H1 (cell line): ENCODE results near the gene PIGS. TPM values are rescaled to one million over a fixed set of nuclear protein-coding genes. Genes with fewer than 3 reads are reported as not detected.

Experiments used
- CTCF ChIA-PET: fragments of 300-600 bp; sonication (Branson Sonifier 250); formaldehyde crosslinking; loops from one replicate; lab custom pipeline; 2021; ENCODE audit not compliant: partially characterized antibody; lab: Charles Lee
- POLR2A ChIA-PET: fragments of 300-600 bp; sonication (Branson Sonifier 250); formaldehyde crosslinking; loops from one replicate; lab custom pipeline; 2021; ENCODE audit warnings: inconsistent platforms; ENCODE audit not compliant: partially characterized antibody; lab: Charles Lee
- DNase-seq, 2 experiments: peaks; one replicate each; pipeline versions ENCODE4 v3.0.0 to v3.0.0-alpha.2; 2010 to 2022; ENCODE audit warnings: low spot score in 2 of 2, low read depth in 1 of 2, mixed read lengths in 1 of 2
- FAIRE-seq: peaks from 2 replicates; lab custom pipeline; 2011; peaks lifted over from hg19 to GRCh38; lab: Jason Lieb, UNC
- H2AFZ ChIP-seq: 2 replicates; pipeline ENCODE4 v1.8.1; 2012; ENCODE audit warnings: low read length, inconsistent platforms
- H2AK5ac ChIP-seq: 2 replicates; pipeline ENCODE4 v1.6.1; 2013; ENCODE audit warnings: low read depth, low read length
- H2BK120ac ChIP-seq: replicated peaks from 2 replicates; pipeline ENCODE3; 2013; ENCODE audit warnings: low read depth, low read length, inconsistent platforms
- H2BK12ac ChIP-seq: 2 replicates; pipeline ENCODE4 v1.6.1; 2013; ENCODE audit warnings: low read depth, low read length
- H2BK15ac ChIP-seq: 2 replicates; pipeline ENCODE4 v1.6.1; 2013; ENCODE audit warnings: low read length
- H2BK20ac ChIP-seq: 2 replicates; pipeline ENCODE4 v1.6.1; 2013; ENCODE audit warnings: low read length
- H2BK5ac ChIP-seq: 2 replicates; pipeline ENCODE4 v1.6.1; 2013; ENCODE audit warnings: low read depth, low read length
- H3K14ac ChIP-seq: 2 replicates; pipeline ENCODE4 v1.6.1; 2013; ENCODE audit warnings: inconsistent platforms; ENCODE audit not compliant: insufficient read length
- H3K18ac ChIP-seq: 2 replicates; pipeline ENCODE4 v1.6.1; 2013; ENCODE audit warnings: low read length; ENCODE audit errors: extremely low read depth
- H3K23ac ChIP-seq: 2 replicates; pipeline ENCODE4 v1.6.1; 2013; ENCODE audit warnings: inconsistent platforms; ENCODE audit not compliant: insufficient read length
- H3K23me2 ChIP-seq: 2 replicates; pipeline ENCODE4 v1.6.1; 2013; ENCODE audit warnings: low read depth, low read length
- H3K27ac ChIP-seq: 2 replicates; pipeline ENCODE4 v1.6.1; 2011; ENCODE audit warnings: low read depth, low read length, inconsistent platforms
- H3K27me3 ChIP-seq, 4 experiments: replicated peaks in 1 of 4; 1 replicate in 1 of 4; 2 replicates in 3 of 4; pipeline versions ENCODE4 v1.6.1 to v1.8.1; 2011 to 2013; ENCODE audit warnings: low read length in 3 of 4, mild to moderate bottlenecking in 3 of 4, inconsistent platforms in 2 of 4, mixed read lengths in 2 of 4, moderate library complexity in 1 of 4; ENCODE audit not compliant: control insufficient read depth in 3 of 4, insufficient read depth in 3 of 4; ENCODE audit errors: extremely low read depth in 1 of 4
- H3K36me3 ChIP-seq, 4 experiments: 2 replicates each; pipeline versions ENCODE4 v1.6.1 to v1.8.1; 2011 to 2013; ENCODE audit warnings: mild to moderate bottlenecking in 4 of 4, low read length in 3 of 4, moderate library complexity in 2 of 4, control low read depth in 1 of 4, inconsistent platforms in 1 of 4; ENCODE audit not compliant: insufficient read depth in 4 of 4, control insufficient read depth in 2 of 4
- H3K4ac ChIP-seq: replicated peaks from 2 replicates; pipeline ENCODE3; 2013; ENCODE audit warnings: low read length, low read depth, mixed read lengths, inconsistent platforms; ENCODE audit not compliant: insufficient read length
- H3K4me1 ChIP-seq, 4 experiments: replicated peaks in 1 of 4; 1 replicate in 1 of 4; 2 replicates in 3 of 4; pipeline versions ENCODE4 v1.6.1 to v1.8.1; 2011 to 2013; ENCODE audit warnings: low read length in 3 of 4, inconsistent platforms in 2 of 4, mixed read lengths in 1 of 4; ENCODE audit not compliant: insufficient read depth in 4 of 4, control insufficient read depth in 3 of 4
- H3K4me2 ChIP-seq, 2 experiments: 2 replicates each; pipeline versions ENCODE4 v1.6.1 to v1.8.1; 2011 to 2013; ENCODE audit warnings: low read depth in 2 of 2, low read length in 2 of 2, control low read depth in 1 of 2, inconsistent platforms in 1 of 2, mild to moderate bottlenecking in 1 of 2; ENCODE audit not compliant: insufficient read depth in 1 of 2
- H3K4me3 ChIP-seq, 4 experiments: fragments of 200-600, 300-600 bp in 1 of 4; sonication (generic), shearing (Covaris generic), sonication (Bioruptor Twin) in 1 of 4; 2 replicates each; pipeline versions ENCODE4 v1.5.1 to v1.8.1; 2011 to 2016; ENCODE audit warnings: low read length in 4 of 4, low read depth in 3 of 4, control low read depth in 2 of 4, inconsistent platforms in 2 of 4, mild to moderate bottlenecking in 2 of 4, mixed read lengths in 1 of 4, moderate library complexity in 1 of 4; ENCODE audit not compliant: insufficient read depth in 2 of 4; ENCODE audit errors: extremely low read depth in 1 of 4
- H3K56ac ChIP-seq: replicated peaks from 2 replicates; pipeline ENCODE3; 2013; ENCODE audit warnings: low read depth, mild to moderate bottlenecking, mixed read lengths, low read length, inconsistent platforms; ENCODE audit not compliant: insufficient read length
- H3K79me1 ChIP-seq: 2 replicates; pipeline ENCODE4 v1.6.1; 2013; ENCODE audit warnings: low read depth, low read length, control low read depth
- H3K79me2 ChIP-seq, 2 experiments: 2 replicates each; pipeline versions ENCODE4 v1.6.1 to v1.8.1; 2012 to 2013; ENCODE audit warnings: low read length in 2 of 2, mild to moderate bottlenecking in 2 of 2, inconsistent platforms in 1 of 2; ENCODE audit not compliant: insufficient read depth in 2 of 2, control insufficient read depth in 1 of 2
- H3K9ac ChIP-seq, 4 experiments: replicated peaks in 1 of 4; 1 replicate in 1 of 4; 2 replicates in 3 of 4; pipeline versions ENCODE4 v1.6.1 to v1.8.1; 2011 to 2013; ENCODE audit warnings: low read depth in 3 of 4, low read length in 3 of 4, control low read depth in 2 of 4, mild to moderate bottlenecking in 2 of 4, moderate library complexity in 2 of 4, inconsistent platforms in 1 of 4; ENCODE audit errors: extremely low read depth in 1 of 4
- H3K9me3 ChIP-seq, 2 experiments: 2 replicates each; pipeline versions ENCODE4 v1.6.1 to v1.8.1; 2012 to 2013; ENCODE audit warnings: mild to moderate bottlenecking in 2 of 2, moderate library complexity in 2 of 2, control low read depth in 1 of 2, inconsistent platforms in 1 of 2, low read depth in 1 of 2, low read length in 1 of 2, mixed read lengths in 1 of 2; ENCODE audit not compliant: insufficient read depth in 2 of 2
- H4K20me1 ChIP-seq, 2 experiments: replicated peaks in 1 of 2; 2 replicates each; pipeline versions ENCODE3 to v1.8.1; 2011 to 2013; ENCODE audit warnings: inconsistent platforms in 2 of 2, low read length in 2 of 2, mild to moderate bottlenecking in 1 of 2; ENCODE audit not compliant: insufficient read depth in 2 of 2, control insufficient read depth in 1 of 2
- H4K5ac ChIP-seq: 2 replicates; pipeline ENCODE4 v1.6.1; 2013; ENCODE audit warnings: low read length, low read depth, mixed read lengths, inconsistent platforms; ENCODE audit not compliant: insufficient read length
- H4K8ac ChIP-seq: 2 replicates; pipeline ENCODE4 v1.8.0; 2013; ENCODE audit warnings: mild to moderate bottlenecking, moderate library complexity, low read length, inconsistent platforms; ENCODE audit not compliant: insufficient read depth; ENCODE audit errors: extremely low read depth
- H4K91ac ChIP-seq: replicated peaks from 2 replicates; pipeline ENCODE3; 2013; ENCODE audit warnings: low read length, mixed read lengths, inconsistent platforms; ENCODE audit not compliant: insufficient read length
- CBX5 ChIP-seq: fragments of 300-800, 300-1000 bp; sonication (generic); IDR thresholded peaks from 2 replicates; pipeline ENCODE4 v1.7.1; 2016; ENCODE audit warnings: antibody characterized with exemption, low read length, low read depth
- CHD2 ChIP-seq: IDR thresholded peaks from 2 replicates; pipeline ENCODE4 v1.6.1; 2012; ENCODE audit warnings: low read length, improper control_type of control experiment
- GTF2F1 ChIP-seq: IDR thresholded peaks from 2 replicates; pipeline ENCODE4 v1.6.1; 2012; ENCODE audit warnings: low read depth, low read length, improper control_type of control experiment, borderline replicate concordance
- POU5F1 ChIP-seq: IDR thresholded peaks from 2 replicates; pipeline ENCODE4 v1.6.1; 2011; ENCODE audit warnings: low read depth, mild to moderate bottlenecking, low read length, moderate library complexity
- RAD21 ChIP-seq, 2 experiments: IDR thresholded peaks in 1 of 2; conservative IDR thresholded peaks in 1 of 2; 2 replicates each; pipeline ENCODE4 v1.6.1; 2011; ENCODE audit warnings: low read depth in 2 of 2, low read length in 2 of 2, improper control_type of control experiment in 1 of 2, inconsistent platforms in 1 of 2, mild to moderate bottlenecking in 1 of 2, moderate library complexity in 1 of 2
- SUZ12 ChIP-seq: fragments of 200-600 bp; sonication (generic); IDR thresholded peaks from 2 replicates; pipeline ENCODE4 v1.6.1; 2012; ENCODE audit warnings: mild to moderate bottlenecking, inconsistent platforms, low read length, moderate library complexity, mixed read lengths
- WGBS, 2 experiments: shearing (Covaris generic) in 1 of 2; methylation state at CpG; one replicate each; pipeline versions ENCODE4 v1.1.6 to v1.1.7; 2013 to 2015; ENCODE audit warnings: low lambda C conversion rate in 2 of 2, mixed read lengths in 2 of 2, inconsistent platforms in 1 of 2, low coverage in 1 of 2, missing lambda C conversion rate in 1 of 2; ENCODE audit not compliant: insufficient replicate concordance in 2 of 2, insufficient coverage in 1 of 2, insufficient read length in 1 of 2; ENCODE audit errors: extremely low coverage in 1 of 2, missing lambda C conversion rate in 1 of 2; 5-methylcytosine and 5-hydroxymethylcytosine counted together
- polyA plus RNA-seq, 7 experiments: library from polyadenylated mRNA; depleted of rRNA in 3 of 7; stranded (reverse) in 5 of 7; unstranded in 2 of 7; fragments of >200 nt in 5 of 7; fragments of 200-250 nt in 2 of 7; gene quantifications; 1 replicate in 5 of 7; 2 replicates in 1 of 7; 4 replicates in 1 of 7; pipeline versions ENCODE4 v1.2.1 to v1.2.3, GENCODE V29; 2011 to 2013; ENCODE audit warnings: missing spikeins in 2 of 7, mixed read lengths in 2 of 7
- total RNA-seq: library from RNA; stranded (reverse); fragmentation: NEBNext Ultra II Directional; extraction: Animal tissue kit (Norgen Biotek cat#: 25700); gene quantifications from 2 replicates; pipeline ENCODE4 v1.2.1, GENCODE V29; 2021

The PIGS gene
- total and polyA plus RNA-seq, 2 of the 8 experiments (the other 6 are each of a cell fraction or from before 2014, with no cell fraction given) = 44.3 to 50.6 TPM

DNA sequence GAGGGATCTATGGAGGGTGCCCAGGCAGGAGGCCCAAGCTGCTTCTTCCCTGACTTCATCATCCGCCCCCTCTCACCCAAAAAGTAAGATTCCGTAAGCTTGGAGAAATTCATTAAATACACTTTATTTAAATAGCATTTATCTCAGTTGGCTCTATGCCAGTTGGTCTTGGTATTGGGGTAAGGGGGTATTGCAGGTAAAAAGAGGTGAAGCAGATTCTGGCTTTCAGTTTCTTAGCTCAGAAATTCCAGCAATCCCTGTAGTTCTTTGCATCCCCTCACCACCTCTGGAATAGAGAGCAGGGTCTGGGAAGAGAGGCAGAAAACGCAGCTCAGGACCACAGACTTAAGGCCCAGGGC is 6.1 kb upstream of the PIGS start:
- POLR2A ChIA-PET = interaction anchor here (0.5 to 4.2 kb wide), 21 partner anchors 8 to 148 kb away, joined by 3 to 24 read pairs (median 5); partner anchors contain the start of genes BLTP2, RSKR, SDF2 and SPAG5
- H3K27ac ChIP-seq = no peak overlapping the region
- H2AFZ ChIP-seq = no peak overlapping the region
- H3K4me3 ChIP-seq = no peak overlapping the region
- H3K9ac ChIP-seq = no peak overlapping the region
- no peak overlapping the region for H4K5ac ChIP-seq
- WGBS, 2 experiments = 86% methylated on average over 3 of the region's 3 CpGs; no CpG with 5 or more reads in 1 of the 2 experiments
- H3K23me2 ChIP-seq = no peaks in the 10 kb centered on the region; the same call in 1 of the 2 replicates
- H2BK15ac ChIP-seq = no peak overlapping the region
- H4K91ac ChIP-seq = peak overlapping the region; percentile 13
- no peak overlapping the region for H4K8ac ChIP-seq
- peak overlapping the region; percentile 26; the same call in 1 of the 2 replicates for H3K18ac ChIP-seq
- peak overlapping the region; percentile 2 to 72; a peak in 2 of 4 replicates for H3K4me2 ChIP-seq
- H3K27me3 ChIP-seq = peaks cover 0 to 4% (median 2%) of the 10 kb centered on the region in 4 experiments; a peak in 3 of 7 replicates
- no peak for TF ChIP-seq SUZ12
- no peak for TF ChIP-seq RAD21 (IDR thresholded peaks at IDR 0.05 in 1 of 2, conservative IDR thresholded peaks at IDR 0.05 in 1 of 2; ENCODE audit: low read depth in 2 of 2, low read length in 2 of 2)
- no peak for TF ChIP-seq CHD2
- no peak for TF ChIP-seq POU5F1
- TF ChIP-seq GTF2F1 = no peak
- TF ChIP-seq CBX5 = no peak
- H3K79me1 ChIP-seq = no peaks in the 10 kb centered on the region
- H3K79me2 ChIP-seq = no peaks in the 10 kb centered on the region
- no peak overlapping the region for H3K56ac ChIP-seq
- H3K9me3 ChIP-seq = no peaks in the 10 kb centered on the region
- no peak overlapping the region for H3K14ac ChIP-seq
- H2BK5ac ChIP-seq = peak overlapping the region; percentile 79; the same call in 1 of the 2 replicates
- H3K4me1 ChIP-seq = peaks cover 2 to 9% (median 5%) of the 10 kb centered on the region in 4 experiments; a peak in 6 of 7 replicates
- H2BK12ac ChIP-seq = peak overlapping the region; percentile 77; the same call in 1 of the 2 replicates
- H3K4ac ChIP-seq = no peak overlapping the region
- no peak overlapping the region for H2BK120ac ChIP-seq
- peaks cover 4 to 5% of the 10 kb centered on the region in 2 experiments for H4K20me1 ChIP-seq
- no peak overlapping the region for H2AK5ac ChIP-seq
- DNase-seq (no peak), FAIRE-seq (no peak)
- CTCF ChIA-PET = interaction anchor here (1.2 to 3.5 kb wide), 7 partner anchors 11 to 94 kb away, joined by 3 to 18 read pairs (median 4); no protein-coding TSS in a partner anchor
- peaks cover 16 to 42% (median 38%) of the 10 kb centered on the region in 4 experiments for H3K36me3 ChIP-seq
- no peak overlapping the region for H2BK20ac ChIP-seq
- no peak overlapping the region for H3K23ac ChIP-seq
